DOHH2 (cell line): ENCODE results near the gene LDAH.

ENCODE experiments used
- EZH2phosphoT487 ChIP-seq: fragments of 200-600 bp; sonication (generic); IDR thresholded peaks from 2 replicates; pipeline ENCODE4 v1.6.1; 2017; ENCODE audit warnings: borderline replicate concordance, mild to moderate bottlenecking, antibody characterized with exemption, low read length, moderate library complexity, mixed read lengths
- TF ChIP-seq, protein P1 (sequence below): fragments of 200-600 bp; sonication (generic); IDR thresholded peaks from one replicate; pipeline ENCODE4 v1.5.1; 2014; ENCODE audit warnings: antibody characterized with exemption, mild to moderate bottlenecking, low read depth, low read length; ENCODE audit not compliant: poor library complexity, severe bottlenecking

DNA sequence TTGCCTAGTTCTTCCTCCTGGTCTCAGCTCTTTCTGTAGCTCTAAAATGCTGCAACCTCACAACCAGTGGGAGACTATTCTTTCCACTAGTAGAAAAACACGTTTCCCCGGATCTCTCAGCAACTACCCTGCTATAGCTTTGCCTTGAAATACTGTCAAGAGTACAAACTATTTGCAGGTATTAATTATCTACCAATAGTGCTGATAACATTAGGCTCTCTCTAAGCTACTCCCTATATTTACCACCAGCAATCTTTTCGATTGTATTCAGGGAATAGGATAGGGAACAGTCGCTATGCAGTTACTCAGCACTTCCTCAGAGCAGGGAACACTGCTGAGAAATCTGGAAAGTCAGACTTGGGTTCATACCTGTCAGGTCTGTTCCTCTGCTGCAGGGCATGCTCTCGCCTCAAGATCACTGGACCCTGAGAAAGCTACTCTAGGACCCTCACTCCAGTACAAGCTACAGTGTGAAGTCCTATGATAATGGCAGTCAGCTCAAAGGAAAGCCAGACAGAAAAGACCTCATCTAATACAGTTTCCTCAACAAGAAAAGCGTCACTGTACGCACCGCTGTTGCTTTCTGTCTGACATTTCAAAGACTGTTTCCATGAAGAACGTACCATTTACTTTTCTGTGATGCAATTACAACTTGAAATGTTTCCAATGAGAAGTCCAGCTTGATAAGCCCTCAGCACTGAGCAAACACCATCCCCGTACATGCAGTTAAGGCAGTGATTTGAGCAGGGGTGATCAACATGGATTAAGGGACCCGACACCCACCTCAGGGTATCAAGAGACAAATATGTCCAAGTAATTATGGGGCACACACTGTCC is 133.3 kb downstream of the LDAH start:
- TF ChIP-seq, protein P1, sequence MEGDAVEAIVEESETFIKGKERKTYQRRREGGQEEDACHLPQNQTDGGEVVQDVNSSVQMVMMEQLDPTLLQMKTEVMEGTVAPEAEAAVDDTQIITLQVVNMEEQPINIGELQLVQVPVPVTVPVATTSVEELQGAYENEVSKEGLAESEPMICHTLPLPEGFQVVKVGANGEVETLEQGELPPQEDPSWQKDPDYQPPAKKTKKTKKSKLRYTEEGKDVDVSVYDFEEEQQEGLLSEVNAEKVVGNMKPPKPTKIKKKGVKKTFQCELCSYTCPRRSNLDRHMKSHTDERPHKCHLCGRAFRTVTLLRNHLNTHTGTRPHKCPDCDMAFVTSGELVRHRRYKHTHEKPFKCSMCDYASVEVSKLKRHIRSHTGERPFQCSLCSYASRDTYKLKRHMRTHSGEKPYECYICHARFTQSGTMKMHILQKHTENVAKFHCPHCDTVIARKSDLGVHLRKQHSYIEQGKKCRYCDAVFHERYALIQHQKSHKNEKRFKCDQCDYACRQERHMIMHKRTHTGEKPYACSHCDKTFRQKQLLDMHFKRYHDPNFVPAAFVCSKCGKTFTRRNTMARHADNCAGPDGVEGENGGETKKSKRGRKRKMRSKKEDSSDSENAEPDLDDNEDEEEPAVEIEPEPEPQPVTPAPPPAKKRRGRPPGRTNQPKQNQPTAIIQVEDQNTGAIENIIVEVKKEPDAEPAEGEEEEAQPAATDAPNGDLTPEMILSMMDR: no peak
- no peak for TF ChIP-seq EZH2phosphoT487
